Ishikawa (cell line): ENCODE measurements around the gene TYK2.

ENCODE experiments used
- CREB1 ChIP-seq: IDR thresholded peaks from 2 replicates; pipeline ENCODE4 v1.6.1; 2012; ENCODE audit warnings: low read depth
- EGR1 ChIP-seq: IDR thresholded peaks from 2 replicates; pipeline ENCODE4 v1.6.1; 2012
- NFIC ChIP-seq: IDR thresholded peaks from 2 replicates; pipeline ENCODE4 v1.6.1; 2012
- YY1 ChIP-seq: IDR thresholded peaks from 2 replicates; pipeline ENCODE4 v1.6.1; 2012; ENCODE audit warnings: low read depth
- TF ChIP-seq, protein P1 (sequence below): IDR thresholded peaks from 2 replicates; pipeline ENCODE4 v1.6.1; 2012

DNA sequence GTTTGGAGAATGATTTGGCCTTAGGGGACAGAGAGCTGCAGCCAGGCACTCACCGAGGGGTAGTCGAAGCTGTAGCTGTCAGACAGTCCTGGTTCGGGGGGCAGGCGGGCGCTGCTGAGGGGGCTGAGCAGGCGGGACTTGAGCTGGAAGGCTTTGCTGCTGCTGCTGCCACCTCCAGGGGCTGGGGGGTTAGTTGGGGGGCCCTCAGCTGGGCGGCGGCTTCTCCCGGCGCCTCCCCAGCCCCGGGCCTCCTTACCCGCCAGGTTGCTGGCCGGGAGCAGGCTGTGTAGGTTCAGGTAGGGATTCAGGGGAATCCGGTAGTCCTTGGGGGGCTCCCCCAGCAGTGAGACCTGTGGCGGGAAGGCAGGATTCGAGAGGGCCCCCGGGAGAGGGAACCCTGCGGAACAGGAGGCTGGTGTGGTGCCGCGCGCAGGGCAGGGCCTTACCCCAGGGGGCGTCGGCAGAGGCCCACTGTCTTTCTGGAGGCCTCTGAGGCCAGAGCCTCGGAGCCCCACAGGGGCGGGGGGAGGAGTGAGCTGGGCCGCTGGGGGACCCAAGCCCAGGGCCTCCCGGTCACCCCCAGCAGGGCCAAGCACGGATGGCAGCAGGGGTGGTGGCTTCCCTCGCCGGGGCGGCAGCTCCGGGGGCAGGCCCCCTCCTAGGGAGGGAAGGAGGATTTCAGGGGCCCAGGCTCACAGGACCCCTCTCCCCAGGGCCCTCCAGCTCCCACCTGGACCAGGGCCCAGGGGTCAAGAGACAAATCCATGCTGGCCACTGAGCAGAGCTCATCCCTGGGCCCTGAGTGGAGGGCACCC, 59.6 kb downstream of the TYK2 start:
- no peak for TF ChIP-seq NFIC
- TF ChIP-seq CREB1 = no peak
- TF ChIP-seq, protein P1, sequence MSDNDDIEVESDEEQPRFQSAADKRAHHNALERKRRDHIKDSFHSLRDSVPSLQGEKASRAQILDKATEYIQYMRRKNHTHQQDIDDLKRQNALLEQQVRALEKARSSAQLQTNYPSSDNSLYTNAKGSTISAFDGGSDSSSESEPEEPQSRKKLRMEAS = no peak
- TF ChIP-seq EGR1 = no peak
- no peak for TF ChIP-seq YY1
